OCI-LY3 (cell line): ENCODE data around the gene PRKCE.

Source experiments
- CTCF ChIP-seq: fragments of 200-600, 300-600 bp; sonication (generic); IDR thresholded peaks from 2 replicates; pipeline ENCODE4 v1.5.1; 2014; ENCODE audit warnings: antibody characterized with exemption, low read length, low read depth
- EZH2phosphoT487 ChIP-seq: fragments of 200-600 bp; shearing (Covaris generic); IDR thresholded peaks from 2 replicates; pipeline ENCODE4 v1.6.1; 2018; ENCODE audit warnings: antibody characterized with exemption, mixed run types, low read depth

GRCh38 chr2:46091004-46091403 lies 439.5 kb downstream of the PRKCE start:
- TF ChIP-seq CTCF = peak; percentile 20
- TF ChIP-seq EZH2phosphoT487 = no peak
